ENCODE data around the gene ITGA3. TPM values are rescaled to one million over a fixed set of nuclear protein-coding genes. Genes with fewer than 3 reads are reported as not detected.

ITGA3 gene
- total RNA-seq, 1 donor from 2014 or later = 143 TPM

- H3K9me3 Mint-ChIP-seq = peaks cover 10% of the 10 kb centered on the region
- H3K27me3 Mint-ChIP-seq (ENCODE audit: low read depth) = peaks cover 5% of the 10 kb centered on the region
- H3K4me3 Mint-ChIP-seq = no peak overlapping the region
- H3K27ac Mint-ChIP-seq = no peak overlapping the region
- H3K36me3 Mint-ChIP-seq = no peaks in the 10 kb centered on the region
- no peak for TF ChIP-seq CTCF (IDR thresholded peaks at IDR 0.05; ENCODE audit: unreplicated experiment)
- no peak for DNase-seq (ENCODE audit: low spot score in 2 of 2, unreplicated experiment in 2 of 2)
- H3K4me1 Mint-ChIP-seq = peaks cover 6% of the 10 kb centered on the region
Observed at GRCh38 chr17:50018909-50019308, 37.0 kb upstream of the ITGA3 start.

- no peak overlapping the region for H3K27ac Mint-ChIP-seq
Observed at GRCh38 chr17:50020841-50021599, 34.9 kb upstream of the ITGA3 start.

GRCh38 chr17:50021681-50022370 lies 34.1 kb upstream of the ITGA3 start:
- TF ChIP-seq CTCF (IDR thresholded peaks at IDR 0.05; ENCODE audit: unreplicated experiment) = no peak
- H3K27ac Mint-ChIP-seq = no peak overlapping the region
- no peaks in the 10 kb centered on the region for H3K9me3 Mint-ChIP-seq
- no peak overlapping the region for H3K4me3 Mint-ChIP-seq
- no peak for DNase-seq (ENCODE audit: low spot score in 2 of 2, unreplicated experiment in 2 of 2)
- H3K4me1 Mint-ChIP-seq = peaks cover 10% of the 10 kb centered on the region
- H3K36me3 Mint-ChIP-seq = no peaks in the 10 kb centered on the region
- peaks cover 3% of the 10 kb centered on the region for H3K27me3 Mint-ChIP-seq (ENCODE audit: low read depth)

More at GRCh38 chr17:50020841-50021599, 34.9 kb upstream of the ITGA3 start:
- no peak for TF ChIP-seq CTCF (IDR thresholded peaks at IDR 0.05; ENCODE audit: unreplicated experiment)
- Mint-ChIP-seq H3K4me3 (no peak overlapping the region), H3K27me3 (ENCODE audit: low read depth) (peaks cover 3% of the 10 kb centered on the region), H3K36me3 (no peaks in the 10 kb centered on the region), H3K9me3 (no peaks in the 10 kb centered on the region), H3K4me1 (peaks cover 6% of the 10 kb centered on the region)
- DNase-seq (ENCODE audit: low spot score in 2 of 2, unreplicated experiment in 2 of 2) = no peak

- DNase-seq (ENCODE audit: low spot score in 2 of 2, unreplicated experiment in 2 of 2) = no peak
- Mint-ChIP-seq H3K27ac (peak overlapping the region; percentile 73), H3K27me3 (ENCODE audit: low read depth) (peaks cover 3% of the 10 kb centered on the region), H3K4me3 (no peak overlapping the region), H3K4me1 (peaks cover 16% of the 10 kb centered on the region), H3K9me3 (no peaks in the 10 kb centered on the region), H3K36me3 (no peaks in the 10 kb centered on the region)
- no peak for TF ChIP-seq CTCF (IDR thresholded peaks at IDR 0.05; ENCODE audit: unreplicated experiment)
Observed at GRCh38 chr17:50022463-50023130, 33.3 kb upstream of the ITGA3 start.

- no peak for TF ChIP-seq CTCF (IDR thresholded peaks at IDR 0.05; ENCODE audit: unreplicated experiment)
- Mint-ChIP-seq H3K27me3 (ENCODE audit: low read depth) (peaks cover 3% of the 10 kb centered on the region), H3K27ac (no peak overlapping the region), H3K4me1 (peaks cover 25% of the 10 kb centered on the region), H3K4me3 (no peak overlapping the region), H3K9me3 (no peaks in the 10 kb centered on the region), H3K36me3 (no peaks in the 10 kb centered on the region)
- DNase-seq (ENCODE audit: low spot score in 2 of 2, unreplicated experiment in 2 of 2) = no peak
Observed at GRCh38 chr17:50023520-50023919, 32.4 kb upstream of the ITGA3 start.
